SK-N-MC (cell line): ENCODE results near the gene LY6G6C.
A peak's percentile ranks its signal among the peaks of the same experiment; 100 is the strongest.
"Not testable (repeated sequence)": the region's sequence is repeated elsewhere in the genome, so short reads cannot be mapped to it uniquely, and the experiment has no call there.

ENCODE experiments used
- DNase-seq: peaks from one replicate; pipeline ENCODE4 v3.0.0-alpha.2; 2011; ENCODE audit warnings: low read depth, low spot score
- H3K27ac ChIP-seq: fragments of 200-600 bp; sonication (generic); 2 replicates; pipeline ENCODE4 v1.5.1; 2016; ENCODE audit warnings: mixed run types
- H3K36me3 ChIP-seq: fragments of 200-600 bp; sonication (generic); 2 replicates; pipeline ENCODE4 v1.6.1; 2017; ENCODE audit warnings: antibody characterized with exemption, low read length, mixed read lengths; ENCODE audit not compliant: insufficient read depth
- H3K4me3 ChIP-seq: fragments of 200-600 bp; sonication (generic); 2 replicates; pipeline ENCODE4 v1.5.1; 2016
- H3K9ac ChIP-seq: fragments of 200-600 bp; sonication (generic); 2 replicates; pipeline ENCODE4 v1.8.0; 2017; ENCODE audit warnings: mixed run types, mixed read lengths; ENCODE audit not compliant: insufficient read length
- H3K9me3 ChIP-seq: fragments of 200-600 bp; sonication (generic); 2 replicates; pipeline ENCODE4 v1.6.1; 2017; ENCODE audit warnings: low read depth, mild to moderate bottlenecking, antibody characterized with exemption, low read length, moderate library complexity, mixed read lengths
- EZH2 ChIP-seq: fragments of 200-600 bp; sonication (generic); IDR thresholded peaks from one replicate; pipeline ENCODE4 v1.6.1; 2017; ENCODE audit warnings: antibody characterized with exemption
- FOXP2 ChIP-seq: optimal IDR thresholded peaks from 2 replicates; pipeline ENCODE3; 2011; ENCODE audit warnings: mild to moderate bottlenecking, moderate library complexity; ENCODE audit not compliant: insufficient read depth; ENCODE audit errors: extremely low read length, control extremely low read depth
- POLR2AphosphoS5 ChIP-seq: IDR thresholded peaks from 2 replicates; pipeline ENCODE4 v1.6.1; 2012; ENCODE audit warnings: mild to moderate bottlenecking, low read depth, low read length, borderline replicate concordance

The LY6G6C gene

GRCh38 chr6:31715022-31715958 is 6.3 kb downstream of the LY6G6C start, which contains the start of gene LY6G6D:
LY6G6D (plus strand) TSS chr6:31715348; CDS start chr6:31715356, 8 bp downstream.
- Histone ChIP-seq H3K9ac (peak within 1 kb of the TSS; percentile 71), H3K9me3 (no peaks in the 10 kb centered on the region), H3K4me3 (peak within 1 kb of the TSS; percentile 37), H3K27ac (peak within 1 kb of the TSS; percentile 86), H3K36me3 (no peaks in the 10 kb centered on the region)
- TF ChIP-seq EZH2, result no peak
- no peak for TF ChIP-seq FOXP2
- TF ChIP-seq POLR2AphosphoS5, result no peak
- no peak for DNase-seq

GRCh38 chr6:31713991-31714684 is 7.4 kb downstream of the LY6G6C start:
- Histone ChIP-seq H3K9me3 (no peaks in the 10 kb centered on the region), H3K27ac (peak overlapping the region; percentile 86), H3K4me3 (peak overlapping the region; percentile 37), H3K36me3 (no peaks in the 10 kb centered on the region), H3K9ac (peak overlapping the region; percentile 71)
- TF ChIP-seq EZH2 (no peak), POLR2AphosphoS5 (no peak), FOXP2 (no peak)
- no peak for DNase-seq

GRCh38 chr6:31713465-31713864 is 8.1 kb downstream of the LY6G6C start:
- Histone ChIP-seq H3K9me3 (no peaks in the 10 kb centered on the region), H3K36me3 (no peaks in the 10 kb centered on the region), H3K27ac (peak overlapping the region; percentile 86), H3K4me3 (peak overlapping the region; percentile 37), H3K9ac (peak overlapping the region; percentile 71)
- TF ChIP-seq FOXP2 (no peak), EZH2 (no peak), POLR2AphosphoS5 (no peak)
- DNase-seq, result no peak

DNA sequence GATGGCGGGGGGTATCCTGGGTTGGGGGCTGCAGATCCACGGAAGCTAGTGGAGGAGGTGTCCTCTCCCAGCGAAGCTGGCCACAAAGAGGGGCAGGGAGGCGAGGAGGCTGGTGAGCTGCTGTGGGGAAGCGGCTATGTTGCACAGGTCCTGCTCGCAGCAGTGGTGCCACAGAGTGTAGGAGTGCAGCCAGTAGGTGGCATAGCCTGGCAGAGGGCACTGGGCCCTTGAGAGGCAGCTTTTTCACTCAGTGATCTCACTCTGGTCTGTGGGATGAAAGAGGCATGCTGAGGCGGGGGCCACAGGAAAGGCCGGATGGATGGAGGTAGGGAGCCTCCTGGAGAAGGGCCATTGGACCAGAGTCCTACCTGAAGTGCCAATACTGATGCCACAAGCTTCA is 9.2 kb downstream of the LY6G6C start:
- no peak overlapping the region for H3K4me3 ChIP-seq
- no peaks in the 10 kb centered on the region for H3K9me3 ChIP-seq
- no peak overlapping the region for H3K27ac ChIP-seq
- H3K36me3 ChIP-seq, result no peaks in the 10 kb centered on the region
- TF ChIP-seq POLR2AphosphoS5 (no peak), EZH2 (no peak), FOXP2 (no peak)
- DNase-seq, result no peak
- no peak overlapping the region for H3K9ac ChIP-seq

- H3K4me3 ChIP-seq, result no peak overlapping the region
- no peaks in the 10 kb centered on the region for H3K9me3 ChIP-seq
- H3K9ac ChIP-seq, result no peak overlapping the region
- no peaks in the 10 kb centered on the region for H3K36me3 ChIP-seq
- TF ChIP-seq EZH2, result no peak
- no peak for TF ChIP-seq FOXP2
- no peak for TF ChIP-seq POLR2AphosphoS5
- DNase-seq, result no peak
- no peak overlapping the region for H3K27ac ChIP-seq
Observed at GRCh38 chr6:31711233-31711632, 10.3 kb downstream of the LY6G6C start.

- Histone ChIP-seq H3K4me3 (no peak overlapping the region), H3K36me3 (no peaks in the 10 kb centered on the region), H3K9ac (no peak overlapping the region), H3K27ac (no peak overlapping the region), H3K9me3 (no peaks in the 10 kb centered on the region)
- DNase-seq, result no peak
- no peak for TF ChIP-seq POLR2AphosphoS5
- no peak for TF ChIP-seq EZH2
- TF ChIP-seq FOXP2, result no peak
Observed at GRCh38 chr6:31710523-31711219, 10.9 kb downstream of the LY6G6C start.

DNA sequence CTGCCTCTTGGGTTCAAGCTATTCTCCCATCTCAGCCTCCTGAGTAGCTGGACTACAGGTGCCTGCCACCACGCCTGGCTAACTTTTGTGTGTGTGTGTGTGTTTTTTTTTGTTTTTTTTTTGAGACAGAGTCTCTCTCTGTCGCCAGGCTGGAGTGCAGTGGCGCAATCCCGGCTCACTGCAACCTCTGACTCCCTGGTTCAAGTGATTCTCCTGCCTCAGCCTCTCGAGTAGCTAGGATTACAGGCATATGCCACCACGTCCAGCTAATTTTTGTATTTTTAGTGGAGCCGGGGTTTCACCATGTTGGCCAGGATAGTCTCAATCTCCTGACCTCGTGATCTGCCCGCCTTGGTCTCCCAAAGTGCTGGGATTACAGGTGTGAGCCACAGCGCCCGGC is 12.4 kb downstream of the LY6G6C start:
- not testable (repeated sequence) for H3K27ac ChIP-seq, H3K4me3 ChIP-seq, H3K9ac ChIP-seq, H3K9me3 ChIP-seq, H3K36me3 ChIP-seq, DNase-seq

- TF ChIP-seq FOXP2 (no peak), POLR2AphosphoS5 (no peak), EZH2 (no peak)
- H3K9me3 ChIP-seq, result no peaks in the 10 kb centered on the region
- H3K4me3 ChIP-seq, result no peak overlapping the region
- DNase-seq, result no peak
- no peak overlapping the region for H3K9ac ChIP-seq
- H3K36me3 ChIP-seq, result no peaks in the 10 kb centered on the region
- H3K27ac ChIP-seq, result no peak overlapping the region
Observed at GRCh38 chr6:31708224-31708623, 13.3 kb downstream of the LY6G6C start.
